Heart right ventricle (tissue), 16 donors: Measurements from ENCODE around the gene CD52. TPM values are rescaled to one million over a fixed set of nuclear protein-coding genes. Genes with fewer than 3 reads are reported as not detected.

Experiments used
- ATAC-seq, 8 donors: fragments of 200-7000 bp; cut with Tn5 transposase; one replicate each; pipeline ENCODE4 v1.9.1; 2020; ENCODE audit warnings: mild to moderate bottlenecking in 8 of 8, moderate library complexity in 8 of 8, moderate number of reproducible peaks in 1 of 8
- DNase-seq, 2 donors: peaks; one replicate each; pipeline ENCODE4 v3.0.0-alpha.2; 2020
- H3K27ac ChIP-seq, 10 donors: fragments of 200-600 bp; sonication (generic) in 2 of 10; one replicate each; pipeline versions ENCODE4 v1.5.0 to v1.8.0; 2020 to 2022; ENCODE audit warnings: mild to moderate bottlenecking in 3 of 10
- H3K27me3 ChIP-seq, 7 donors: fragments of 200-600 bp; one replicate each; pipeline ENCODE4 v1.8.0; 2021 to 2022; ENCODE audit warnings: mild to moderate bottlenecking in 2 of 7
- H3K36me3 ChIP-seq, 9 donors: fragments of 200-600 bp; sonication (generic) in 1 of 9; one replicate each; pipeline versions ENCODE4 v1.5.0 to v1.8.0; 2020 to 2022; ENCODE audit warnings: mild to moderate bottlenecking in 2 of 9
- H3K4me1 ChIP-seq, 9 donors: fragments of 200-600 bp; sonication (generic) in 1 of 9; one replicate each; pipeline versions ENCODE4 v1.5.0 to v1.8.0; 2020 to 2022; ENCODE audit warnings: mild to moderate bottlenecking in 4 of 9
- H3K4me3 ChIP-seq, 10 donors: fragments of 200-600 bp; sonication (generic) in 2 of 10; one replicate each; pipeline versions ENCODE4 v1.5.0 to v1.8.0; 2020 to 2022; ENCODE audit warnings: mild to moderate bottlenecking in 7 of 10, moderate library complexity in 2 of 10
- H3K9me3 ChIP-seq, 11 donors: fragments of 200-600 bp in 10 of 11; sonication (generic) in 2 of 11; one replicate each; pipeline versions ENCODE4 v1.5.0 to v1.8.0; 2013 to 2022; ENCODE audit warnings: mild to moderate bottlenecking in 2 of 11, control low read depth in 1 of 11, moderate library complexity in 1 of 11
- CTCF ChIP-seq, 9 donors: fragments of 200-600 bp; sonication (generic) in 2 of 9; IDR thresholded peaks; one replicate each; pipeline versions ENCODE4 v1.5.0 to v1.8.0; 2021 to 2022; ENCODE audit warnings: antibody characterized with exemption in 9 of 9, mild to moderate bottlenecking in 5 of 9, moderate library complexity in 1 of 9
- WGBS, 2 donors: extraction: QIAGEN DNeasy Blood & Tissue Kit; methylation state at CpG; one replicate each; pipeline ENCODE4 v1.1.7; 2013; ENCODE audit warnings: inconsistent platforms in 1 of 2; 5-methylcytosine and 5-hydroxymethylcytosine counted together
- intact Hi-C, 10 donors: fragments of 100-400 bp; cut with DNase I; formaldehyde crosslinking; loops; one replicate each; pipeline versions ENCODE4 v1.11.1 to v1.14.2; 2022
- polyA plus RNA-seq, 2 donors: library from polyadenylated mRNA; stranded (reverse); fragments of 200-250 nt; gene quantifications; one replicate each; pipeline ENCODE4 v1.2.3, GENCODE V29; 2013
- total RNA-seq, 10 donors: library from RNA; stranded (reverse); fragmentation: NEBNext Ultra II Directional in 3 of 10; extraction: Animal tissue kit (Norgen Biotek cat#: 25700) in 3 of 10; gene quantifications; one replicate each; pipeline versions ENCODE4 v1.2.1 to v1.2.4, GENCODE V29; 2021 to 2023
- donor health status: Arrhythmogenic right ventricular cardiomyopathy.
- donor health status: ischemic (EF 13 %, LVEDD 7.1; RV severe dilation, severe dysfunction).
- donor health status: healthy with polysubstance abuse.
- donor health status: DM: no; HTN: yes; CAD: no.
- donor health status: DM: no; HTN: no; CAD: no.
- donor health status: ischemic (EF 25% LVEDD 6.9; RV normal size, moderate dysfunction).
- donor health status: ischemic (EF 25% LVEDD 5.7; RV mildly dilated, moderate dysfunction).
- donor health status: healthy.
- donor health status: DM: yes; HTN: yes; CAD: no.
- donor health status: Ischemic cardiomyopathy.
- donor health status: ischemic (EF 35%, LVEDD 5.7; RV mildly dilated, moderate dysfunction).
- donor health status: nonischemic (EF 11% LVEDD 7.7; RV severe dilation, severe dysfunction).
- donor health status: DM: yes; HTN: yes; CAD: no.
- donor health status: PGD.
- donor health status: ischemic (EF 29% LVEDD 5.4; RV normal size, mild dysfunction).
- donor health status: nonischemic (EF 23%, LVEDD 6.1; RV moderate dilation, normal function).

CD52 gene
- total and polyA plus RNA-seq, 12 donors, result 1.9 to 62.6 (median 5.9) TPM

- Histone ChIP-seq H3K4me1 (peaks cover 3 to 100% (median 51%) of the 10 kb centered on the region in 9 donors), H3K9me3 (no peaks in the 10 kb centered on the region), H3K4me3 (no peak overlapping the region), H3K27me3 (no peaks in the 10 kb centered on the region), H3K27ac (peak overlapping the region in 9 of 10 donors; percentile 33 to 98 (median 61)), H3K36me3 (peaks cover 0 to 16% (median 0%) of the 10 kb centered on the region in 9 donors)
- WGBS, 2 donors, result 87 to 91% methylated on average over 5 of the region's 5 CpGs
- TF ChIP-seq CTCF (IDR thresholded peaks at IDR 0.05), result no peak
- no peak for DNase-seq
- intact Hi-C loops, result loop anchor here in 2 of 10 donors (2.0 to 5.0 kb wide), 2 partner anchors 15 to 34 kb away; no protein-coding TSS in a partner anchor
- ATAC-seq, result no peak
Observed at GRCh38 chr1:26287811-26288210, 29.9 kb upstream of the CD52 start.

GRCh38 chr1:26288311-26288941 lies 29.3 kb upstream of the CD52 start:
- Histone ChIP-seq H3K36me3 (peaks cover 0 to 10% (median 0%) of the 10 kb centered on the region in 9 donors), H3K9me3 (no peaks in the 10 kb centered on the region), H3K27me3 (no peaks in the 10 kb centered on the region), H3K4me3 (no peak overlapping the region), H3K27ac (peak overlapping the region in 9 of 10 donors; percentile 19 to 98 (median 55)), H3K4me1 (peaks cover 3 to 97% (median 51%) of the 10 kb centered on the region in 9 donors)
- DNase-seq, result no peak
- no peak for TF ChIP-seq CTCF (IDR thresholded peaks at IDR 0.05)
- ATAC-seq, result no peak
- WGBS, 2 donors, result 60 to 69% methylated on average over 5 of the region's 5 CpGs
- intact Hi-C loops, result loop anchor here in 1 of 10 donors (5.0 kb wide), 1 partner anchor 34 kb away; no protein-coding TSS in a partner anchor

GRCh38 chr1:26289158-26290059 lies 28.3 kb upstream of the CD52 start:
- Histone ChIP-seq H3K27me3 (no peaks in the 10 kb centered on the region), H3K4me3 (no peak overlapping the region), H3K36me3 (peaks cover 0 to 1% (median 0%) of the 10 kb centered on the region in 9 donors), H3K4me1 (peaks cover 3 to 87% (median 44%) of the 10 kb centered on the region in 9 donors), H3K9me3 (no peaks in the 10 kb centered on the region), H3K27ac (peak overlapping the region in 7 of 10 donors; percentile 19 to 98 (median 55))
- DNase-seq (no peak), ATAC-seq (peak in 2 of 8 donors; percentile 1 to 16)
- WGBS, 2 donors, result 90% methylated on average over 21 of the region's 21 CpGs
- TF ChIP-seq CTCF (IDR thresholded peaks at IDR 0.05), result no peak
- intact Hi-C loops, result loop anchor here in 1 of 10 donors (5.0 kb wide), 1 partner anchor 33 kb away; no protein-coding TSS in a partner anchor
